ENCODE results near the gene RBM5. TPM values are rescaled to one million over a fixed set of nuclear protein-coding genes. Genes with fewer than 3 reads are reported as not detected.

RBM5 gene
- total and polyA plus RNA-seq, 10 of the 15 experiments (the other 5 are each of a cell fraction or from before 2014, with no cell fraction given): 35.1 to 347 (median 111) TPM

DNA sequence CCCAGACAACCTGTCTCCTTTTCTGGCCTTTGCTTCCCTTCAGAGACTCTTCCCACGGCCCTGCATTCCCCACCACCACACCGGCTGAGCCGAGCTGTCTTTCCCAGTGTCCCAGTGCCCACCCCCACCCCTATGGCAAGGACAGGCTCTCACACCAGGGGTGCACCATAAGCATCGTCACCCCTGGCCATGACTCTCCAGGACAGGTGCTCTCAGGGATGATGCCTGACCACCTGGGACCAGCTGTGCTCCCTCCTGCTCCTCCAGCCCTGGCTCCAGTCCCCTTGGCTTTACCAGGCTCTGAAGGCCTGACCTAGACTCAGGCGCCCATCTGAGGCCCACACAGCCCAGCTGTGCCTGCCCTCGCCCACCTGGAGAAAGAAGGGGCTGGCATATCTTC lies 48.8 kb downstream of the RBM5 start (continued):
- TF ChIP-seq, protein P1, sequence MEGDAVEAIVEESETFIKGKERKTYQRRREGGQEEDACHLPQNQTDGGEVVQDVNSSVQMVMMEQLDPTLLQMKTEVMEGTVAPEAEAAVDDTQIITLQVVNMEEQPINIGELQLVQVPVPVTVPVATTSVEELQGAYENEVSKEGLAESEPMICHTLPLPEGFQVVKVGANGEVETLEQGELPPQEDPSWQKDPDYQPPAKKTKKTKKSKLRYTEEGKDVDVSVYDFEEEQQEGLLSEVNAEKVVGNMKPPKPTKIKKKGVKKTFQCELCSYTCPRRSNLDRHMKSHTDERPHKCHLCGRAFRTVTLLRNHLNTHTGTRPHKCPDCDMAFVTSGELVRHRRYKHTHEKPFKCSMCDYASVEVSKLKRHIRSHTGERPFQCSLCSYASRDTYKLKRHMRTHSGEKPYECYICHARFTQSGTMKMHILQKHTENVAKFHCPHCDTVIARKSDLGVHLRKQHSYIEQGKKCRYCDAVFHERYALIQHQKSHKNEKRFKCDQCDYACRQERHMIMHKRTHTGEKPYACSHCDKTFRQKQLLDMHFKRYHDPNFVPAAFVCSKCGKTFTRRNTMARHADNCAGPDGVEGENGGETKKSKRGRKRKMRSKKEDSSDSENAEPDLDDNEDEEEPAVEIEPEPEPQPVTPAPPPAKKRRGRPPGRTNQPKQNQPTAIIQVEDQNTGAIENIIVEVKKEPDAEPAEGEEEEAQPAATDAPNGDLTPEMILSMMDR (IDR thresholded peaks at IDR 0.05 in 2 of 3, conservative IDR thresholded peaks at IDR 0.05 in 1 of 3; ENCODE audit: control insufficient read depth in 2 of 3, extremely low read depth in 1 of 3, insufficient read depth in 1 of 3, low read depth in 3 of 3, low read length in 3 of 3): no peak
- TF ChIP-seq ZNF384 (IDR thresholded peaks at IDR 0.05; ENCODE audit: borderline replicate concordance, low read depth, low read length) (no peak), KDM1A (IDR thresholded peaks at IDR 0.05; ENCODE audit: borderline replicate concordance) (no peak), POLR2AphosphoS2 (IDR thresholded peaks at IDR 0.05; ENCODE audit: low read depth, low read length) (no peak)

GRCh38 chr3:50138266-50139200 lies 49.8 kb downstream of the RBM5 start:
- no peaks in the 10 kb centered on the region for H3K36me3 ChIP-seq (ENCODE audit: control insufficient read depth in 2 of 2, insufficient read depth in 2 of 2, low read length in 1 of 2)
- POLR2A ChIA-PET: interaction anchor here (0.6 to 0.7 kb wide), 3 partner anchors 50 to 174 kb away, joined by 3 to 8 read pairs (median 4); partner anchors contain the start of gene RBM5
- H2AFZ ChIP-seq (ENCODE audit: control insufficient read depth, low read depth, low read length): no peak overlapping the region
- H3K9ac ChIP-seq (ENCODE audit: control insufficient read depth, insufficient read depth, low read length): no peak overlapping the region
- no peak for TF ChIP-seq HDAC6 (IDR thresholded peaks at IDR 0.05; ENCODE audit: unreplicated experiment)
- TF ChIP-seq CREM (IDR thresholded peaks at IDR 0.05; ENCODE audit: low read depth): no peak
- TF ChIP-seq NBN (IDR thresholded peaks at IDR 0.05): no peak
- no peak for TF ChIP-seq RUNX3 (IDR thresholded peaks at IDR 0.05; ENCODE audit: low read length)
- TF ChIP-seq BHLHE40 (IDR thresholded peaks at IDR 0.05; ENCODE audit: borderline replicate concordance in 1 of 2, low read depth in 2 of 2, low read length in 1 of 2): no peak
- no peak for TF ChIP-seq NKRF (conservative IDR thresholded peaks at IDR 0.05)
- TF ChIP-seq TCF12 (IDR thresholded peaks at IDR 0.05; ENCODE audit: low read depth, low read length): no peak
- TF ChIP-seq YY1 (IDR thresholded peaks at IDR 0.05; ENCODE audit: low read depth, low read length): no peak
- TF ChIP-seq, protein P2, sequence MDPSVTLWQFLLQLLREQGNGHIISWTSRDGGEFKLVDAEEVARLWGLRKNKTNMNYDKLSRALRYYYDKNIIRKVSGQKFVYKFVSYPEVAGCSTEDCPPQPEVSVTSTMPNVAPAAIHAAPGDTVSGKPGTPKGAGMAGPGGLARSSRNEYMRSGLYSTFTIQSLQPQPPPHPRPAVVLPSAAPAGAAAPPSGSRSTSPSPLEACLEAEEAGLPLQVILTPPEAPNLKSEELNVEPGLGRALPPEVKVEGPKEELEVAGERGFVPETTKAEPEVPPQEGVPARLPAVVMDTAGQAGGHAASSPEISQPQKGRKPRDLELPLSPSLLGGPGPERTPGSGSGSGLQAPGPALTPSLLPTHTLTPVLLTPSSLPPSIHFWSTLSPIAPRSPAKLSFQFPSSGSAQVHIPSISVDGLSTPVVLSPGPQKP (IDR thresholded peaks at IDR 0.05; ENCODE audit: low read depth, low read length): no peak
- no peak for TF ChIP-seq CBFB (IDR thresholded peaks at IDR 0.05; ENCODE audit: low read depth)
- no peak for TF ChIP-seq WRNIP1 (IDR thresholded peaks at IDR 0.05; ENCODE audit: borderline replicate concordance, low read depth, low read length)
- TF ChIP-seq SREBF1 (IDR thresholded peaks at IDR 0.05; ENCODE audit: low read length): no peak
- no peak for TF ChIP-seq ATF7 (IDR thresholded peaks at IDR 0.05; ENCODE audit: low read depth)
- TF ChIP-seq DPF2 (IDR thresholded peaks at IDR 0.05): no peak
- SMC1A ChIA-PET (ENCODE audit: uncharacterized antibody, unreplicated experiment): no interaction called here
- no peak overlapping the region for H3K4me2 ChIP-seq (ENCODE audit: control insufficient read depth, insufficient read depth)
- H3K4me3 ChIP-seq: no peak overlapping the region
- BruUV-seq (replicated peaks): no TSS peak
- no peaks in the 10 kb centered on the region for H3K79me2 ChIP-seq (ENCODE audit: control insufficient read depth, insufficient read depth, low read length)
- peaks cover 0 to 2% of the 10 kb centered on the region in 2 experiments; a peak in 2 of 4 replicates for H3K27me3 ChIP-seq (replicated peaks in 1 of 2; ENCODE audit: control insufficient read depth in 2 of 2, insufficient read depth in 2 of 2, low read length in 1 of 2)
- RAD21 ChIA-PET (ENCODE audit: unreplicated experiment): no interaction called here
- H3K27ac ChIP-seq (ENCODE audit: control insufficient read depth, insufficient read depth): no peak overlapping the region
- intact Hi-C loops (cut with micrococcal nuclease; ENCODE audit: unreplicated experiment) (no loop called here), in situ Hi-C loops (cut with MboI) (no loop called here)
- no peaks in the 10 kb centered on the region for H4K20me1 ChIP-seq (ENCODE audit: control insufficient read depth, insufficient read depth)
- CTCF ChIA-PET: no interaction called here
- DNase-seq (ENCODE audit: low read depth, low spot score): no peak
- no peak for FAIRE-seq
- no peaks in the 10 kb centered on the region for H3K9me3 ChIP-seq (replicated peaks; ENCODE audit: control insufficient read depth, insufficient read depth, low read length)
- 13% methylated on average over 10 of the region's 13 CpGs for WGBS (ENCODE audit: insufficient coverage, insufficient replicate concordance, low lambda C conversion rate, missing lambda C conversion rate)
- H3K4me1 ChIP-seq (ENCODE audit: control insufficient read depth, insufficient read depth, low read length): no peaks in the 10 kb centered on the region
- ATAC-seq: no peak
